IPS-18c (cell line): ENCODE results near the gene SMAGP.
"Not testable (repeated sequence)": the region's sequence is repeated elsewhere in the genome, so short reads cannot be mapped to it uniquely, and the experiment has no call there.

Experiments used
- H3K4me3 ChIP-seq: 2 replicates; pipeline ENCODE4 v1.7.0; 2013; ENCODE audit warnings: low read depth, mild to moderate bottlenecking, low read length, moderate library complexity; ENCODE audit not compliant: insufficient read depth
- H3K9me3 ChIP-seq: one replicate; pipeline ENCODE4 v1.6.1; 2013; ENCODE audit warnings: mild to moderate bottlenecking, low read length, moderate library complexity; ENCODE audit not compliant: control insufficient read depth, insufficient read depth

SMAGP gene

GRCh38 chr12:51270067-51270950 is at the start of gene SMAGP:
Gene SMAGP (minus strand): TSS chr12:51270415. CDS start chr12:51269278, 1,137 bp downstream.
- Histone ChIP-seq H3K4me3 (peak within 1 kb of the TSS; percentile 69), H3K9me3 (no peaks in the 10 kb centered on the region)

- Histone ChIP-seq H3K4me3 (no peak overlapping the region), H3K9me3 (no peaks in the 10 kb centered on the region)
These were observed 48.8 kb upstream of the SMAGP start for GRCh38 chr12:51318846-51319599.

GRCh38 chr12:51318057-51318806 is 48.0 kb upstream of the SMAGP start:
- H3K4me3 ChIP-seq, H3K9me3 ChIP-seq: not testable (repeated sequence)

GRCh38 chr12:51311389-51311788 is 41.2 kb upstream of the SMAGP start:
- no peaks in the 10 kb centered on the region for H3K9me3 ChIP-seq
- H3K4me3 ChIP-seq: no peak overlapping the region

GRCh38 chr12:51307655-51308593 is 37.7 kb upstream of the SMAGP start:
- Histone ChIP-seq H3K4me3 (no peak overlapping the region), H3K9me3 (no peaks in the 10 kb centered on the region)

GRCh38 chr12:51306507-51306906 is 36.3 kb upstream of the SMAGP start:
- no peaks in the 10 kb centered on the region for H3K9me3 ChIP-seq
- H3K4me3 ChIP-seq: no peak overlapping the region

- H3K4me3 ChIP-seq, H3K9me3 ChIP-seq: not testable (repeated sequence)
These were observed 30.6 kb upstream of the SMAGP start for GRCh38 chr12:51300768-51301167.

GRCh38 chr12:51295651-51296050 is 25.4 kb upstream of the SMAGP start:
- H3K4me3 ChIP-seq: no peak overlapping the region

GRCh38 chr12:51294097-51294496 is 23.9 kb upstream of the SMAGP start:
- not testable (repeated sequence) for H3K9me3 ChIP-seq, H3K4me3 ChIP-seq

More at GRCh38 chr12:51295651-51296050, 25.4 kb upstream of the SMAGP start:
- no peaks in the 10 kb centered on the region for H3K9me3 ChIP-seq

GRCh38 chr12:51293696-51294095 is 23.5 kb upstream of the SMAGP start:
- Histone ChIP-seq H3K4me3 (no peak overlapping the region), H3K9me3 (no peaks in the 10 kb centered on the region)

GRCh38 chr12:51291603-51292513 is 21.6 kb upstream of the SMAGP start:
- H3K4me3 ChIP-seq: not testable (repeated sequence)

GRCh38 chr12:51285843-51286242 is 15.6 kb upstream of the SMAGP start:
- H3K4me3 ChIP-seq: no peak overlapping the region
- no peaks in the 10 kb centered on the region for H3K9me3 ChIP-seq

More at GRCh38 chr12:51291603-51292513, 21.6 kb upstream of the SMAGP start:
- not testable (repeated sequence) for H3K9me3 ChIP-seq

- H3K4me3 ChIP-seq: no peak overlapping the region
- no peaks in the 10 kb centered on the region for H3K9me3 ChIP-seq
These were observed 11.1 kb upstream of the SMAGP start for GRCh38 chr12:51281202-51281924.

- H3K9me3 ChIP-seq: no peaks in the 10 kb centered on the region
- no peak overlapping the region for H3K4me3 ChIP-seq
These were observed 4.9 kb upstream of the SMAGP start for GRCh38 chr12:51275088-51275487.

GRCh38 chr12:51272810-51273209 is 2.6 kb upstream of the SMAGP start:
- H3K9me3 ChIP-seq, H3K4me3 ChIP-seq: not testable (repeated sequence)
